Measurements from ENCODE around the gene PROM2. TPM values are rescaled to one million over a fixed set of nuclear protein-coding genes. Genes with fewer than 3 reads are reported as not detected.

PROM2 gene
- total RNA-seq, 1 experiment from 2014 or later: 3.1 TPM

DNA sequence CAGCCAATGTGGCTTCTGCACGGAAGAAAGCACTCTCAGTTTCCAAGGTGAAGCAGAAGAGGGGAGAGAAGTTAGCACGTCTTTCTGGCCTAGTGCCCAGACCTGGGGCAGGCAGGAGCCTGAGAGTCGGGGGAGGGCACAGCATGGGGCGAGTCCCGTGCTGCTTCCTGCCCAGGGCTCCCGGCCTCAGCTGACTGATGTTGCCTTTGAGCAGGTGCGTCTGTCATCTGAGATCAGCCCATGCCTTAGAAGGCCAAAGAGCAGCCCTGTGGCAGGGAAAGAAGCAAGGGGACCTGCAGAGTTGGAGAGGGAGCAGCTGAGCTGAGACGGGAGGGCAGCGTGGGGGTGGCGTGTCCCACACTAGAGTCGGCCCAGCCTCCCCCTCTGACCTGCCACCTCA is 26.2 kb downstream of the PROM2 start:
- no peak overlapping the region for H2AK5ac ChIP-seq (ENCODE audit: insufficient read length, low read length)
- H3K4me2 ChIP-seq (ENCODE audit: insufficient read depth, insufficient read length, low read length): no peak overlapping the region
- no peaks in the 10 kb centered on the region for H4K20me1 ChIP-seq (ENCODE audit: control insufficient read depth, insufficient read depth, insufficient read length)
- Mint-ChIP-seq H3K36me3 (ENCODE audit: insufficient read depth in 1 of 3, low read depth in 3 of 3) (no peaks in the 10 kb centered on the region), H3K27me3 (ENCODE audit: low read depth) (peaks cover 3% of the 10 kb centered on the region), H3K9me3 (no peaks in the 10 kb centered on the region), H3K4me1 (peaks cover 10 to 27% of the 10 kb centered on the region in 2 experiments), H3K4me3 (no peak overlapping the region), H3K27ac (no peak overlapping the region)
- no peak overlapping the region for H4K91ac ChIP-seq (ENCODE audit: insufficient read length, low read depth, low read length)
- H3K79me1 ChIP-seq (ENCODE audit: insufficient read depth, low read depth, low read length, poor library complexity, severe bottlenecking): no peaks in the 10 kb centered on the region
- H3T11ph ChIP-seq (ENCODE audit: low read length): no peak overlapping the region
- H2AFZ ChIP-seq (ENCODE audit: low read length): no peak overlapping the region
- no peak overlapping the region for H3K23ac ChIP-seq (ENCODE audit: insufficient read length, low read depth, low read length)
- no peak overlapping the region for H2BK15ac ChIP-seq (ENCODE audit: low read depth, low read length)
- no peak overlapping the region for H3K56ac ChIP-seq (ENCODE audit: insufficient read length, low read depth, low read length)
- H3K27ac ChIP-seq (ENCODE audit: insufficient read length, low read depth, low read length): no peak overlapping the region
- H3K79me2 ChIP-seq (ENCODE audit: insufficient read depth, low read length): no peaks in the 10 kb centered on the region
- no peak overlapping the region; the same call in 1 of the 2 replicates for H3K14ac ChIP-seq (ENCODE audit: insufficient read depth, low read length)
- no peaks in the 10 kb centered on the region for H3K9me3 ChIP-seq (ENCODE audit: control insufficient read depth, low read depth, low read length)
- H3K18ac ChIP-seq (ENCODE audit: insufficient read length, low read depth, low read length): no peak overlapping the region
- no peak overlapping the region for H4K8ac ChIP-seq (replicated peaks; ENCODE audit: insufficient read length, low read depth, low read length)
- no peak for DNase-seq
- WGBS (ENCODE audit: extremely low coverage, insufficient read length, low lambda C conversion rate): no CpG with 5 or more reads among the region's 11 CpGs
- H2BK120ac ChIP-seq (ENCODE audit: low read depth, low read length, poor library complexity, severe bottlenecking): no peak overlapping the region
- no peak overlapping the region for H4K5ac ChIP-seq (ENCODE audit: insufficient read length, low read depth, low read length)
- TF ChIP-seq CTCF (conservative IDR thresholded peaks at IDR 0.05): no peak
- H3K9ac ChIP-seq (ENCODE audit: extremely low read depth, insufficient read length, low read length): no peak overlapping the region
- no peaks in the 10 kb centered on the region for H3K27me3 ChIP-seq (ENCODE audit: insufficient read depth, low read length)
- no peaks in the 10 kb centered on the region for H3K4me1 ChIP-seq (ENCODE audit: insufficient read depth, low read length)
- H2BK12ac ChIP-seq (ENCODE audit: insufficient read length, low read depth, low read length): no peak overlapping the region
- no peak overlapping the region for H3K4ac ChIP-seq (ENCODE audit: low read depth, low read length)
- no peak overlapping the region for H2BK20ac ChIP-seq (ENCODE audit: low read depth, low read length, poor library complexity, severe bottlenecking)
- no peak overlapping the region for H2BK5ac ChIP-seq (ENCODE audit: insufficient read length, low read length)
- H3K23me2 ChIP-seq (ENCODE audit: insufficient read length, low read depth, low read length, poor library complexity, severe bottlenecking): no peaks in the 10 kb centered on the region
